ENCODE results near the gene CARM1.

The CARM1 gene

DNA sequence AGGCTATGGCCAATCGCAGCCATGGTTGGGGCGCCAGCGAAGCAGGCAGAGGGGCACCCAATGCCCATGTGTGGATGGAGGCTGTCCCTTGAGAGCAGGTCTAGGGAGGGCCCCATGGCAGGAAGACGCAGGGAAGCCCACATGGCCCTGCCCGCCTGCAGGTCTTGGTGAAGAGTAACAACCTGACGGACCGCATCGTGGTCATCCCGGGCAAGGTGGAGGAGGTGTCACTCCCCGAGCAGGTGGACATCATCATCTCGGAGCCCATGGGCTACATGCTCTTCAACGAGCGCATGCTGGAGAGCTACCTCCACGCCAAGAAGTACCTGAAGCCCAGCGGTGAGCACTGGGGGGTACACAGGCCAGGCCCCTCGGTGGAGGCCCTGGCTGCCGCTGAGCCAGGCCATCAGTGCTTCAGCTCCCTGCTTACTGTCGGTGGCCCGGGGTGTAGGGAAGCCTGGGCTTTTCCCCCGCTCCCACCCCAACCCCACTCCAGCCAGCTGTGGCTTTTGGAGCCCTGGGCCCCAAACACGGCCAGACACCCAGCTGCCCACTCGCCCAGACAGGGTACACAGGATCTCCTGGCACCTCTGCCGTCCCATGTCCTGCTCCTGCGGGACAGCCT, 42.5 kb downstream of the CARM1 start:
- Histone ChIP-seq H2BK12ac (ENCODE audit: low read length in 2 of 2) (no peak overlapping the region), H3K14ac (ENCODE audit: low read length in 2 of 2) (no peak overlapping the region), H3K4ac (ENCODE audit: low read depth in 1 of 2, low read length in 2 of 2) (no peak overlapping the region), H4K8ac (ENCODE audit: low read length) (no peak overlapping the region), H3K4me3 (ENCODE audit: insufficient read depth in 1 of 2, low read depth in 1 of 2, low read length in 2 of 2) (no peak overlapping the region), H2BK5ac (ENCODE audit: low read depth, low read length, poor library complexity, severe bottlenecking) (no peak overlapping the region), H3K9me3 (ENCODE audit: control insufficient read depth, low read length) (no peaks in the 10 kb centered on the region), H2BK15ac (ENCODE audit: low read depth, poor library complexity, severe bottlenecking) (no peak overlapping the region), H3K36me3 (ENCODE audit: control insufficient read depth in 1 of 2, insufficient read depth in 2 of 2, low read depth in 1 of 2, low read length in 2 of 2) (peaks cover 57 to 67% of the 10 kb centered on the region in 2 experiments), H4K91ac (ENCODE audit: low read length) (no peak overlapping the region), H3K79me1 (replicated peaks; ENCODE audit: low read length, poor library complexity, severe bottlenecking) (peaks cover 13% of the 10 kb centered on the region), H2AFZ (ENCODE audit: low read depth, low read length) (no peak overlapping the region), H3K18ac (ENCODE audit: low read depth in 1 of 2, low read length in 2 of 2) (no peak overlapping the region), H3K27ac (ENCODE audit: low read length, poor library complexity, severe bottlenecking) (no peak overlapping the region), H3K9ac (ENCODE audit: low read length) (no peak overlapping the region), H3K4me1 (ENCODE audit: control insufficient read depth, insufficient read depth, low read depth, low read length) (peaks cover 29% of the 10 kb centered on the region), H3K27me3 (ENCODE audit: control insufficient read depth in 1 of 2, insufficient read depth in 1 of 2, low read length in 2 of 2) (no peaks in the 10 kb centered on the region), H2BK120ac (ENCODE audit: low read depth, low read length) (no peak overlapping the region), H3K4me2 (ENCODE audit: low read length, poor library complexity, severe bottlenecking) (no peak overlapping the region), H3K23ac (ENCODE audit: low read length in 2 of 2) (no peak overlapping the region), H2AK5ac (ENCODE audit: low read length, severe bottlenecking) (no peak overlapping the region)
- 94% methylated on average over 22 of the region's 24 CpGs for WGBS
- no peak for DNase-seq

DNA sequence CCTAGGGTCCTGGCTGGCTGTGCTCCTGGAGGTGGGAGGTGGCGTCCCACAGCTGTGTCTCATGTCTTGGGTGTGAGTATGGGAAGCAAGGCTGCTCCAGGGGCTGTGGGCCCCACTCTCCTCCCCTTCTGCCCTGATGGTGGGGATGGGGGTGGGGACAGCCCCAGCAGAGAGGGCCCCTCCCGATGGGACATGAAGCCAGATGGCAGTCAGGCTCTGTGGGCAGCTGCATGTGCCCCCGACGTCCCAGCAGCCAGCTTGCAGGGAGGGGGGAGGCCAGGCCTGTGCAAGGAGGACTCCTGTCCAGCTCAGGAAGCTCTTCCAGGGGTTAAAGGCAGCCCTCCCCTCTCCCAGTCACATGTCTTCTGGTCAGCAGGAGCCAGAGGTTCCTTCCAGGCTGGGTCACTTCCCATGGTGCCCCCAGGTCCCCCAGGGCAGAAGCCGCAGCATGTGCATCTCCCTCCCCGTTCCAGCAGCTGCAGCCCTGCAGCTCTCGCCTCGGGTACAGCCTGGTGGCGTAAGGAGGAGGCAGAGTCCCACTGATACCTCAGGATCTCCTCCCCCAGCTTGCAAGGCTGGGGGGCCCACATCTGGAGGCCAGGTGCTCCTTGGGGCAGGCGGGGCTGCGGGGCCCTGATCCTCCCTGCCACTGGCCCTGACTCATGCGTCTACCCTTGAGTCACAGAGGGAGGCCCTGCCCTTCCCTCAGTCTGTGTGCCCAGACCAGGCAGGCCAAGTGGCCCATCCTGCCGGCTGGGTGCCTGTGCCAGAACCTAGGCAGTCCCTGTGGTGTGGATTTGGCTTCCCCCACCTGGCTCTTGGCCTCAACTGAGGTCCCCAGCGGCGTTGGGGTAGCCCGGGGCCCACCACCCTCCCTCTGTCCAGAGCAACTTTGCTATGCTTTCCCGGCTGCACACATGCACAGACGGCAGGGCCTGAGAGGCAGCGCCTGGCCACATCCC, 44.1 kb downstream of the CARM1 start:
- H2BK12ac ChIP-seq (ENCODE audit: low read length in 2 of 2), result peak overlapping the region in 1 of 2 experiments; percentile 48
- peaks cover 61 to 71% of the 10 kb centered on the region in 2 experiments for H3K36me3 ChIP-seq (ENCODE audit: control insufficient read depth in 1 of 2, insufficient read depth in 2 of 2, low read depth in 1 of 2, low read length in 2 of 2)
- H2BK120ac ChIP-seq (ENCODE audit: low read depth, low read length), result no peak overlapping the region
- peak overlapping the region; percentile 41 for H3K27ac ChIP-seq (ENCODE audit: low read length, poor library complexity, severe bottlenecking)
- H3K4me2 ChIP-seq (ENCODE audit: low read length, poor library complexity, severe bottlenecking), result peak overlapping the region; percentile 19
- DNase-seq, result peak; percentile 83
- H4K8ac ChIP-seq (ENCODE audit: low read length), result peak overlapping the region; percentile 74
- H3K9me3 ChIP-seq (ENCODE audit: control insufficient read depth, low read length), result no peaks in the 10 kb centered on the region
- peak overlapping the region; percentile 27 for H2AK5ac ChIP-seq (ENCODE audit: low read length, severe bottlenecking)
- no peak overlapping the region for H2AFZ ChIP-seq (ENCODE audit: low read depth, low read length)
- peak overlapping the region; percentile 61 for H3K9ac ChIP-seq (ENCODE audit: low read length)
- peak overlapping the region; percentile 63 for H4K91ac ChIP-seq (ENCODE audit: low read length)
- H3K4me1 ChIP-seq (ENCODE audit: control insufficient read depth, insufficient read depth, low read depth, low read length), result peaks cover 29% of the 10 kb centered on the region
- peaks cover 18% of the 10 kb centered on the region for H3K79me1 ChIP-seq (replicated peaks; ENCODE audit: low read length, poor library complexity, severe bottlenecking)
- peak overlapping the region in 1 of 2 experiments; percentile 68 for H3K14ac ChIP-seq (ENCODE audit: low read length in 2 of 2)
- H3K4ac ChIP-seq (ENCODE audit: low read depth in 1 of 2, low read length in 2 of 2), result peak overlapping the region in 1 of 2 experiments; percentile 32
- H2BK15ac ChIP-seq (ENCODE audit: low read depth, poor library complexity, severe bottlenecking), result no peak overlapping the region
- H3K18ac ChIP-seq (ENCODE audit: low read depth in 1 of 2, low read length in 2 of 2), result peak overlapping the region; percentile 41 to 84
- H3K27me3 ChIP-seq (ENCODE audit: control insufficient read depth in 1 of 2, insufficient read depth in 1 of 2, low read length in 2 of 2), result no peaks in the 10 kb centered on the region
- WGBS, result 60% methylated on average over 19 of the region's 19 CpGs
- no peak overlapping the region for H2BK5ac ChIP-seq (ENCODE audit: low read depth, low read length, poor library complexity, severe bottlenecking)
- H3K23ac ChIP-seq (ENCODE audit: low read length in 2 of 2), result peak overlapping the region in 1 of 2 experiments; percentile 87
- peak overlapping the region; percentile 10 to 55 for H3K4me3 ChIP-seq (ENCODE audit: insufficient read depth in 1 of 2, low read depth in 1 of 2, low read length in 2 of 2)

DNA sequence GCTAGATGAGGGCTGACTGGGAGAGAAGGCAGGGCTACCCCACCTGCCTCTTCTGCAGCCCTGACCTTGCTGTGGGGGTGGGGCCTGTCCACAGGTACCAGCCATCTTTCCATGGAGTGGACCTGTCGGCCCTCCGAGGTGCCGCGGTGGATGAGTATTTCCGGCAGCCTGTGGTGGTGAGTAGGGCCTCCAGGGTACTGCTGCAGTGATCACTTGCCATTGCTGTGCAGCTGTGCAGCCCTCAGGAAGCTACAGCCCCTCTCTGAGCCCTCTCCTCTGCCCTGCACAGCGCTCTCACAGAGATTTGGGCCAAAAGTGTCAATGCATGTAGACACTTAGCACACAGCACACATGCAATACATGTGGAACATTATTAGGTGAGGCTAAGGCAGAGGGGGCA, 45.2 kb downstream of the CARM1 start:
- Histone ChIP-seq H3K4me3 (ENCODE audit: insufficient read depth in 1 of 2, low read depth in 1 of 2, low read length in 2 of 2) (no peak overlapping the region), H3K4me1 (ENCODE audit: control insufficient read depth, insufficient read depth, low read depth, low read length) (peaks cover 28% of the 10 kb centered on the region), H4K91ac (ENCODE audit: low read length) (no peak overlapping the region), H2AFZ (ENCODE audit: low read depth, low read length) (no peak overlapping the region), H3K4ac (ENCODE audit: low read depth in 1 of 2, low read length in 2 of 2) (no peak overlapping the region), H3K79me1 (replicated peaks; ENCODE audit: low read length, poor library complexity, severe bottlenecking) (peaks cover 20% of the 10 kb centered on the region), H3K23ac (ENCODE audit: low read length in 2 of 2) (no peak overlapping the region), H3K14ac (ENCODE audit: low read length in 2 of 2) (no peak overlapping the region), H4K8ac (ENCODE audit: low read length) (no peak overlapping the region), H3K27ac (ENCODE audit: low read length, poor library complexity, severe bottlenecking) (no peak overlapping the region), H2BK5ac (ENCODE audit: low read depth, low read length, poor library complexity, severe bottlenecking) (no peak overlapping the region), H3K4me2 (ENCODE audit: low read length, poor library complexity, severe bottlenecking) (no peak overlapping the region), H2BK120ac (ENCODE audit: low read depth, low read length) (no peak overlapping the region), H3K36me3 (ENCODE audit: control insufficient read depth in 1 of 2, insufficient read depth in 2 of 2, low read depth in 1 of 2, low read length in 2 of 2) (peaks cover 67 to 75% of the 10 kb centered on the region in 2 experiments), H2AK5ac (ENCODE audit: low read length, severe bottlenecking) (no peak overlapping the region), H3K27me3 (ENCODE audit: control insufficient read depth in 1 of 2, insufficient read depth in 1 of 2, low read length in 2 of 2) (no peaks in the 10 kb centered on the region), H3K9ac (ENCODE audit: low read length) (no peak overlapping the region), H3K9me3 (ENCODE audit: control insufficient read depth, low read length) (no peaks in the 10 kb centered on the region), H2BK15ac (ENCODE audit: low read depth, poor library complexity, severe bottlenecking) (no peak overlapping the region), H3K18ac (ENCODE audit: low read depth in 1 of 2, low read length in 2 of 2) (no peak overlapping the region), H2BK12ac (ENCODE audit: low read length in 2 of 2) (peak overlapping the region in 1 of 2 experiments; percentile 21)
- 100% methylated on average over 5 of the region's 6 CpGs for WGBS
- DNase-seq, result no peak

DNA sequence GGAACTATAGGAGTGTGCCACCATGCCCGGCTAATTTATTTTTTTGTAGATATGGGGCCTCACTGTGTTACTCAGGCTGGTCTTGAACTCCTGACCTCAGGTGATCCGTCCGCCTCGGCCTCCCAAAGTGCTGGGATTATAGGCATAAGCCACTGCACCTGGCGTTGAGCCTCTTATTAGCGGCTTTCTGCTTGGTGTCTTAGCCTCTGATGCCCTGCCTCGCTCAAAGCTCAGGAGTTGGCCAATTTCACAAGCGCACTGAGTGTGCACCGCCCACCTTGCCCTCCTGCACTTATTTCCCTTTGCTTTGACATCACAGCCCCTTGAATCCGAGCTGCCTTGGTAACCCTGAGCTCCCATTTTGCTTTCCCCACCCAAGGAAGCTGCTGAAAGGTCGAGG, 47.0 kb downstream of the CARM1 start:
- no peak overlapping the region for H3K4me2 ChIP-seq (ENCODE audit: low read length, poor library complexity, severe bottlenecking)
- H3K14ac ChIP-seq (ENCODE audit: low read length in 2 of 2), result no peak overlapping the region
- WGBS, result 92% methylated on average over 11 of the region's 11 CpGs
- H2AFZ ChIP-seq (ENCODE audit: low read depth, low read length), result no peak overlapping the region
- no peaks in the 10 kb centered on the region for H3K9me3 ChIP-seq (ENCODE audit: control insufficient read depth, low read length)
- peaks cover 24% of the 10 kb centered on the region for H3K4me1 ChIP-seq (ENCODE audit: control insufficient read depth, insufficient read depth, low read depth, low read length)
- no peak overlapping the region for H2BK5ac ChIP-seq (ENCODE audit: low read depth, low read length, poor library complexity, severe bottlenecking)
- H3K18ac ChIP-seq (ENCODE audit: low read depth in 1 of 2, low read length in 2 of 2), result no peak overlapping the region
- H3K79me1 ChIP-seq (replicated peaks; ENCODE audit: low read length, poor library complexity, severe bottlenecking), result peaks cover 15% of the 10 kb centered on the region
- H2AK5ac ChIP-seq (ENCODE audit: low read length, severe bottlenecking), result no peak overlapping the region
- no peak overlapping the region for H3K4ac ChIP-seq (ENCODE audit: low read depth in 1 of 2, low read length in 2 of 2)
- H3K9ac ChIP-seq (ENCODE audit: low read length), result no peak overlapping the region
- no peak for DNase-seq
- no peaks in the 10 kb centered on the region for H3K27me3 ChIP-seq (ENCODE audit: control insufficient read depth in 1 of 2, insufficient read depth in 1 of 2, low read length in 2 of 2)
- H2BK120ac ChIP-seq (ENCODE audit: low read depth, low read length), result no peak overlapping the region
- no peak overlapping the region for H3K23ac ChIP-seq (ENCODE audit: low read length in 2 of 2)
- H2BK12ac ChIP-seq (ENCODE audit: low read length in 2 of 2), result no peak overlapping the region
- H3K27ac ChIP-seq (ENCODE audit: low read length, poor library complexity, severe bottlenecking), result no peak overlapping the region
- H3K36me3 ChIP-seq (ENCODE audit: control insufficient read depth in 1 of 2, insufficient read depth in 2 of 2, low read depth in 1 of 2, low read length in 2 of 2), result peaks cover 67 to 77% of the 10 kb centered on the region in 2 experiments
- H4K91ac ChIP-seq (ENCODE audit: low read length), result no peak overlapping the region
- H2BK15ac ChIP-seq (ENCODE audit: low read depth, poor library complexity, severe bottlenecking), result no peak overlapping the region
- no peak overlapping the region for H3K4me3 ChIP-seq (ENCODE audit: insufficient read depth in 1 of 2, low read depth in 1 of 2, low read length in 2 of 2)
- H4K8ac ChIP-seq (ENCODE audit: low read length), result no peak overlapping the region

All from mesenchymal stem cell (in vitro differentiated cells and primary cell).